WERI-Rb-1 (cell line): ENCODE results near the gene CYTH3.

Source experiments
- DNase-seq: peaks from one replicate; pipeline ENCODE4 v3.0.0-alpha.2; 2020
- H3K27ac ChIP-seq: fragments of 250-450 bp; sonication (Bioruptor Pico); 2 replicates; pipeline ENCODE4 v1.5.1; 2020; ENCODE audit warnings: mild to moderate bottlenecking, moderate library complexity
- H3K27me3 ChIP-seq: fragments of 250-450 bp; sonication (Bioruptor Pico); 2 replicates; pipeline ENCODE4 v1.5.1; 2021; ENCODE audit warnings: mild to moderate bottlenecking, low read depth, moderate library complexity; ENCODE audit not compliant: insufficient read depth, severe bottlenecking
- H3K36me3 ChIP-seq: fragments of 250-450 bp; sonication (Bioruptor Pico); 2 replicates; pipeline ENCODE4 v1.5.1; 2020; ENCODE audit warnings: mild to moderate bottlenecking, moderate library complexity
- H3K4me3 ChIP-seq: 2 replicates; pipeline ENCODE4 v1.5.1; 2011; ENCODE audit warnings: low read depth, mild to moderate bottlenecking, control low read depth, low read length
- H3K9me3 ChIP-seq: fragments of 250-450 bp; sonication (Bioruptor Pico); 2 replicates; pipeline ENCODE4 v1.5.1; 2021; ENCODE audit warnings: mild to moderate bottlenecking, moderate library complexity; ENCODE audit not compliant: severe bottlenecking
- CTCF ChIP-seq: IDR thresholded peaks from 2 replicates; pipeline ENCODE4 v1.5.1; 2011; ENCODE audit warnings: low read depth, mild to moderate bottlenecking, control low read depth, inconsistent platforms, low read length

Gene CYTH3

DNA sequence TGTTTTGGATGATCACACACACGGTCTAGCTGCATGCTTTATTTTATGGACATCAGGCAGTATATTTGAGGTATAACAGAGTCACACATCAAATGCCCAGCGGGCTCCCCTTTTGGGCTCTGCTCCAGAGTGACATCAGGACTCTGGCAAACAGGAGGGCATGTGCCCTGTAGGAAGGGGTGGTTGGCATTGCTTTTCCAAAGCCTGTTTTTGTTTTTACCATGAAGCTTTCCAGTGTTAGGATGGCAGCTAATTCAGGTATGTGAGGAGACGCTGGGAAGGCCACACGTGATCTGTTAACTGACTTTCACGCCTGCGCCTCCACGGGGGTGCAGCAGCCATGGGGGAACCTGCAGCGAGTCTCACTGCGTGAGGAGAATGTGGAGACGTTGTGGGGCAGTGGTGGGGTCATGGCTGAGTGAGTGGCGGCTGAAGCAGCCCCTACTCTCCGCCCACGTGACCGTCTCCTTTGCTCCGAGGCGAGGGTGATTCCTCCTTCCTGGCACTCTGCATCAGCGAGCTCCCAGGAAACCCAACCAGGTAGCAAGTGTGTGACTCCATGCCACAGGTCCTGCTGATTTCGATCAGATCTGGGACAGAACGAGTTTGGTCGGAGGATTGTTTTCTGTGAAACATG is 123.6 kb downstream of the CYTH3 start:
- Histone ChIP-seq H3K27me3 (no peaks in the 10 kb centered on the region), H3K27ac (no peak overlapping the region), H3K36me3 (peaks cover 82% of the 10 kb centered on the region), H3K9me3 (no peaks in the 10 kb centered on the region), H3K4me3 (no peak overlapping the region)
- no peak for TF ChIP-seq CTCF
- no peak for DNase-seq

DNA sequence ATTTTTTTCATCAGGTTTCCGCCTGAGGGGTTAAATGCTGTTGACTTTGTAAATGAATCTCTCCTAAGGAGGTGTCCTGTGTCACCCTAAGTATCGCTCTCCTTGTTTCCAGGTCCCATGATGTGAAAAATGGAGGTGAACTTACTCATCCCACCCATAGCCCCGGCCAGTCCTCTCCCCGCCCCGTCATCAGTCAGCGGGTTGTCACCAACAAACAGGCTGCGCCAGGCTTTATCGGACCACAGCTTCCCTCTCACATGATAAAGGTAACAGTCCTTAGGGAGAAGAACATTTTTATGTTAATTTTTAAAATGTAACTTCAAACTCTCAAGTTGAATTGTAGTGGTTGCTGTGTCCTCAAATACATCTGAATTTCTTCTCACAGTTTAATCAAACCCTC is 124.8 kb downstream of the CYTH3 start:
- no peaks in the 10 kb centered on the region for H3K9me3 ChIP-seq
- H3K27ac ChIP-seq, result no peak overlapping the region
- H3K4me3 ChIP-seq, result no peak overlapping the region
- peaks cover 83% of the 10 kb centered on the region for H3K36me3 ChIP-seq
- no peak for DNase-seq
- TF ChIP-seq CTCF, result no peak
- H3K27me3 ChIP-seq, result no peaks in the 10 kb centered on the region

DNA sequence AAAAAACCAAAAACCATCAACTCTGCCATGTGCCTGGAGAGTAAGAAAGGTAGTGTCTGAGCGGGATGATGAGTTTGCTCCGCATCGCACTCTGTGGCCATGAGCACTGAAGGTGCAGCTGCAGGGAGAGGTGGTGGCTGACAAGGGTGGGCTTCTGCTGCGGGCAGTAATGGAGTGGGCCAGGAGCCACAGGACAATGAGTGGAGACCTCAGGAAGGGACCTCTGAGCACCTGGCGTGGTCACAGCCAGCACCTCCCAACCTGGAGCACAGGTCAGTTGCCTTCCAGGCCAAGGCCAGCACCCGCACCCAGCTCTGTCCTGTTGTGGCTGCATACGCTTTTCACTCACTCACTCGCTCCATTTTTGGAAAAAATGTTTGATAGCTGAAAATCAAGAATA is 125.8 kb downstream of the CYTH3 start:
- Histone ChIP-seq H3K36me3 (peaks cover 76% of the 10 kb centered on the region), H3K27me3 (no peaks in the 10 kb centered on the region), H3K27ac (no peak overlapping the region), H3K4me3 (no peak overlapping the region), H3K9me3 (no peaks in the 10 kb centered on the region)
- DNase-seq, result no peak
- TF ChIP-seq CTCF, result no peak

- no peak for TF ChIP-seq CTCF
- DNase-seq, result no peak
- no peak overlapping the region for H3K27ac ChIP-seq
- no peaks in the 10 kb centered on the region for H3K9me3 ChIP-seq
- H3K27me3 ChIP-seq, result no peaks in the 10 kb centered on the region
- H3K4me3 ChIP-seq, result no peak overlapping the region
- H3K36me3 ChIP-seq, result peaks cover 64% of the 10 kb centered on the region
These were observed 128.4 kb downstream of the CYTH3 start for GRCh38 chr7:6143997-6144396.

DNA sequence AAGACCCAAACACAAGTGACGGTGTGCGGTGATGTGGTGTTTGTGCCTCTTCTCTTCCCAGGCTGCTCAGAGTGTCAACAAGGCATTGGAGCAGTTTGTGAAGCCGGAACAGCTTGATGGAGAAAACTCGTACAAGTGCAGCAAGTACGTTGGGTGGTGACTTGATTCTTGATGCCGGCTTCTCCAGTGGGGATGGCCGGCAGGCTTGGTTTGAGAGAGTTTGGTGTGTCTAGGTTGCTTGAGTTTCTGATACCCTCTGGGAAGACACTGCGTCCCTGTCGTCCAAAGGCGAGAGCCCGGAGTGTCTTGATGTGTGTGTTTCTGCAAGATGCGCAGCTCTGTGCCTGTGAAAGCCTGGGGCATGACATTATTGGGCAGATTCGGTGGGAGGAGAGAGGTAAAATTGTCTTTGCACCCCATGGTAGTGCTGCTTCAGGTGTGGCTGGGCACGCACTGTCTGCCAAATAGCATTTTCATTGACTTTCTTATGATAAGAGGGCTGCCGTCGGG is 129.5 kb downstream of the CYTH3 start:
- no peak for TF ChIP-seq CTCF
- Histone ChIP-seq H3K27ac (no peak overlapping the region), H3K9me3 (no peaks in the 10 kb centered on the region), H3K4me3 (no peak overlapping the region), H3K27me3 (no peaks in the 10 kb centered on the region), H3K36me3 (peaks cover 57% of the 10 kb centered on the region)
- no peak for DNase-seq
